Fibroblast of skin of scalp (primary cell): ENCODE measurements around the gene TINCR.

Experiments
- DNase-seq: peaks from one replicate; pipeline ENCODE4 v3.0.0-alpha.2; 2013

TINCR gene

GRCh38 chr19:5588906-5589676 lies 21.3 kb upstream of the TINCR start:
- no peak for DNase-seq

- peak; percentile 11 for DNase-seq
Measured at GRCh38 chr19:5588441-5588840, 20.7 kb upstream of the TINCR start.

GRCh38 chr19:5587661-5588060 lies 19.9 kb upstream of the TINCR start:
- DNase-seq: no peak

- DNase-seq: no peak
Measured at GRCh38 chr19:5587071-5587455, 19.3 kb upstream of the TINCR start.

GRCh38 chr19:5586300-5587070 lies 18.7 kb upstream of the TINCR start:
- no peak for DNase-seq

- DNase-seq: peak; percentile 7
Measured at GRCh38 chr19:5585461-5586299, 17.9 kb upstream of the TINCR start.

GRCh38 chr19:5580161-5580571 lies 12.4 kb upstream of the TINCR start:
- no peak for DNase-seq

GRCh38 chr19:5579697-5580096 lies 11.9 kb upstream of the TINCR start:
- no peak for DNase-seq

- DNase-seq: no peak
Measured at GRCh38 chr19:5579286-5579685, 11.5 kb upstream of the TINCR start.

- peak; percentile 54 for DNase-seq
Measured at GRCh38 chr19:5578097-5578846, 10.5 kb upstream of the TINCR start.

GRCh38 chr19:5575590-5575989 lies 7.8 kb upstream of the TINCR start:
- DNase-seq: no peak

GRCh38 chr19:5572556-5573286 lies 5.0 kb upstream of the TINCR start:
- no peak for DNase-seq

- no peak for DNase-seq
Measured at GRCh38 chr19:5571777-5572176, 4.0 kb upstream of the TINCR start.

GRCh38 chr19:5567970-5568407 lies 236 bp upstream of the TINCR start:
- DNase-seq: no peak

GRCh38 chr19:5564930-5565329 lies 2.8 kb downstream of the TINCR start:
- no peak for DNase-seq

GRCh38 chr19:5563935-5564612 lies 3.7 kb downstream of the TINCR start:
- DNase-seq: peak; percentile 20

GRCh38 chr19:5563008-5563431 lies 4.7 kb downstream of the TINCR start:
- no peak for DNase-seq

GRCh38 chr19:5562280-5562679 lies 5.5 kb downstream of the TINCR start:
- no peak for DNase-seq

- DNase-seq: no peak
Measured at GRCh38 chr19:5561559-5561958, 6.2 kb downstream of the TINCR start.

- DNase-seq: no peak
Measured at GRCh38 chr19:5560156-5560555, 7.6 kb downstream of the TINCR start.

- DNase-seq: no peak
Measured at GRCh38 chr19:5559804-5560133, 8.0 kb downstream of the TINCR start.
